HG03342 (cell line): Measurements from ENCODE around the gene RAB11A.

Experiments used
- ATAC-seq: cut with Tn5 transposase; IDR thresholded peaks from one replicate; pipeline ENCODE4 v1.9.1; 2021; ENCODE audit warnings: mild to moderate bottlenecking, moderate library complexity; ENCODE audit not compliant: unreplicated experiment

RAB11A gene

GRCh38 chr15:65937054-65937453, 67.8 kb downstream of the RAB11A start:
- no peak for ATAC-seq

- ATAC-seq: no peak
These were observed 68.2 kb downstream of the RAB11A start for GRCh38 chr15:65937476-65937875.

GRCh38 chr15:65938604-65939003, 69.3 kb downstream of the RAB11A start:
- no peak for ATAC-seq

GRCh38 chr15:65939901-65940617, 70.8 kb downstream of the RAB11A start:
- ATAC-seq: no peak

- ATAC-seq: no peak
These were observed 71.3 kb downstream of the RAB11A start for GRCh38 chr15:65940618-65940909.
